ENCODE data around the gene FMN1.

Gene FMN1

DNA sequence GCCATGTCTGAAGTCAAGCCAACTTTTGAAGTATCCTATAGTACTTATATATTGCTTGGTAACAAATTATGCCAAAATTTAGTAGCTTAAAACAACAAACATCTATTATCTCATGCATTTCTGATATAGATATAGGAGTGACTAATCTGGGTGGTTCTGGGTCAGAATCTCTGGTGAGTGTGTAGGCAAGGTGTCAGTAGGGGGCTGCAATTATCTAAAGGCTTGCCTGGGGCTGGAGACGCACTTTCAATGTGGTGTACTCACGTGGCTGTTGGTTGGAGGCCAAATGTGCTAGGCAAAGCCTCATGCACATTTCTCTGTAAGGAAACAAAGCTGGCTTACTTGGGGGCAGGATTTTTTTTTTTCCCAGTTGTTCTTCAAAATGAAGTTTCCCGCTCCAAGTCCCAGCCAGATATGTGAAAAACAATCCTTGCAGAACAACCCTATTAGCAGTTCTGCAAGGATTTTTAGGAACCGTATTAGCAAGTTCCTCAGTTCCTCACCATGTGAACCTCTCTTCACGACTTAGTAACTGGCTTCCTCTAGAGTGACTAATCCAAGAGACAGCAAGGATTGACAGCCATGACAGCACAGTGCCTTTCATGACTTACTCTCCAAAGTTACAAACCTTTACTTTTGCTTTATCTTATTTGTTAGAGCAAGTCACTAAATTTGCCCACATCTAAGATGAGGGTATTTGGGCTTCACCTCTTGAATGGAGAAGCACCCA, 450.9 kb downstream of the FMN1 start:
- no peak for DNase-seq (ENCODE audit: extremely low spot score)
- TF ChIP-seq FOXM1 (IDR thresholded peaks at IDR 0.05; ENCODE audit: borderline replicate concordance) (no peak), BHLHE40 (IDR thresholded peaks at IDR 0.05; ENCODE audit: borderline replicate concordance) (no peak), NFRKB (IDR thresholded peaks at IDR 0.05) (no peak), ELF4 (IDR thresholded peaks at IDR 0.05) (no peak), HDGF (IDR thresholded peaks at IDR 0.05; ENCODE audit: borderline replicate concordance) (no peak), CTBP1 (IDR thresholded peaks at IDR 0.05; ENCODE audit: borderline replicate concordance) (no peak), ARNT (IDR thresholded peaks at IDR 0.05) (no peak), SP1 (IDR thresholded peaks at IDR 0.05) (no peak), FOXK2 (IDR thresholded peaks at IDR 0.05) (no peak), TARDBP (IDR thresholded peaks at IDR 0.05) (no peak), FOXA1 (IDR thresholded peaks at IDR 0.05) (no peak), LEF1 (IDR thresholded peaks at IDR 0.05; ENCODE audit: borderline replicate concordance) (no peak)
- TF ChIP-seq, protein P1, sequence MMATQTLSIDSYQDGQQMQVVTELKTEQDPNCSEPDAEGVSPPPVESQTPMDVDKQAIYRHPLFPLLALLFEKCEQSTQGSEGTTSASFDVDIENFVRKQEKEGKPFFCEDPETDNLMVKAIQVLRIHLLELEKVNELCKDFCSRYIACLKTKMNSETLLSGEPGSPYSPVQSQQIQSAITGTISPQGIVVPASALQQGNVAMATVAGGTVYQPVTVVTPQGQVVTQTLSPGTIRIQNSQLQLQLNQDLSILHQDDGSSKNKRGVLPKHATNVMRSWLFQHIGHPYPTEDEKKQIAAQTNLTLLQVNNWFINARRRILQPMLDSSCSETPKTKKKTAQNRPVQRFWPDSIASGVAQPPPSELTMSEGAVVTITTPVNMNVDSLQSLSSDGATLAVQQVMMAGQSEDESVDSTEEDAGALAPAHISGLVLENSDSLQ (IDR thresholded peaks at IDR 0.05), result no peak
- CTCF ChIA-PET, result interaction anchor here (0.6 kb wide), 1 partner anchor 20 kb away, joined by 3 read pairs; no protein-coding TSS in a partner anchor
- POLR2A ChIA-PET, result no interaction called here

DNA sequence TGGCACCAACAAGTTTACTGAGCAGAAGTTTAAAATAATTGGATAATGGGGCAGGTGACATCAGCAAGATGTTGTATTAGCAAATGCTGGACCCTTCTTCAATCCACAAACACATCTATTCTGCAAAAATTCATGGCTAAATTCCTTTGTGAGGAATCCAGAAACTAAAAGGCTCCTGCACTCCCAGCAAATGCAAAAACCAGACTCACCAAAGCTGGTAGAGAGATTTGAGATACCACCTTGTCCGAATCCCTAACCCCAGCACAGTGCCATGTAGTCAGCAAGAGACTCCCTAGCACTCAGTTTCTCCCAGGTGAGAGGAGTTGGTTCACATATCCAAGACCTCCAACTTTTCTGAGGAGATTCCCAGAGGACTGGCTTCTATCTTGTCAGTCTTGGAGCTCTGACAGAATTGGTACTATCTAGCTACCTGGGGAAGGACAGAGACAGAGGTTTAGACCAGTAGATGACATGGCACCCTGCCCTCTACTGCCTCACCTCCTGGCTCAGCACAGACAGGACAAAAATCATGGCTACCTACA, 454.9 kb downstream of the FMN1 start:
- DNase-seq (ENCODE audit: extremely low spot score), result no peak
- TF ChIP-seq FOXA1 (IDR thresholded peaks at IDR 0.05) (no peak), ARNT (IDR thresholded peaks at IDR 0.05) (no peak), FOXM1 (IDR thresholded peaks at IDR 0.05; ENCODE audit: borderline replicate concordance) (no peak), ELF4 (IDR thresholded peaks at IDR 0.05) (no peak), SP1 (IDR thresholded peaks at IDR 0.05) (no peak), CTBP1 (IDR thresholded peaks at IDR 0.05; ENCODE audit: borderline replicate concordance) (no peak), BHLHE40 (IDR thresholded peaks at IDR 0.05; ENCODE audit: borderline replicate concordance) (no peak), SUZ12 (IDR thresholded peaks at IDR 0.05) (no peak), LEF1 (IDR thresholded peaks at IDR 0.05; ENCODE audit: borderline replicate concordance) (no peak), L3MBTL2 (conservative IDR thresholded peaks at IDR 0.05) (no peak), ZNF384 (IDR thresholded peaks at IDR 0.05) (no peak), TARDBP (IDR thresholded peaks at IDR 0.05) (no peak), FOXK2 (IDR thresholded peaks at IDR 0.05) (no peak), NFRKB (IDR thresholded peaks at IDR 0.05) (no peak), HDGF (IDR thresholded peaks at IDR 0.05; ENCODE audit: borderline replicate concordance) (no peak)
- TF ChIP-seq, protein P1 (IDR thresholded peaks at IDR 0.05), result no peak
- POLR2A ChIA-PET, result no interaction called here
- CTCF ChIA-PET, result no interaction called here

DNA sequence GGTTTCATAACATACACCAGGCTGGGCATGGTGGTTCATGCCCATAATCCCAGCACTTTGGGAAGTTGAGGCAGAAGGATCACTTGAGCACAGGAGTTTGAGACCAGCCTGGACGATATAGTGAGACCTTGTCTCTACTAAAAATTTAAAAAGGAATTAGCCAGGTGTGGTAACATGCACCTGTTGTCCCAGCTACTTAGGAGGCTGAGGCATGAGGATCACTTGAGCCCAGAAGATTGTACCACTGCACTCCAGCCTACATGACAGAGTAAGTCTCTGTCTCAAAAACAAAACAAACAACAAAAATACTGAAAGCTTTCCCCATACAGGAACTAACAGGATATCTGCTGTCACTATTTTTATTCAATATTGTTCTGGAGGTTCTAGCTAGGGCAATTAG, 455.8 kb downstream of the FMN1 start:
- no peak for TF ChIP-seq FOXM1 (IDR thresholded peaks at IDR 0.05; ENCODE audit: borderline replicate concordance)
- TF ChIP-seq BHLHE40 (IDR thresholded peaks at IDR 0.05; ENCODE audit: borderline replicate concordance), result no peak
- TF ChIP-seq SP1 (IDR thresholded peaks at IDR 0.05), result no peak
- TF ChIP-seq, protein P1 (IDR thresholded peaks at IDR 0.05), result no peak
- no peak for TF ChIP-seq LEF1 (IDR thresholded peaks at IDR 0.05; ENCODE audit: borderline replicate concordance)
- TF ChIP-seq TARDBP (IDR thresholded peaks at IDR 0.05), result no peak
- TF ChIP-seq ELF4 (IDR thresholded peaks at IDR 0.05), result no peak
- TF ChIP-seq ZNF384 (IDR thresholded peaks at IDR 0.05), result no peak
- ChIA-PET CTCF (no interaction called here), POLR2A (no interaction called here)
- no peak for DNase-seq (ENCODE audit: extremely low spot score)

DNA sequence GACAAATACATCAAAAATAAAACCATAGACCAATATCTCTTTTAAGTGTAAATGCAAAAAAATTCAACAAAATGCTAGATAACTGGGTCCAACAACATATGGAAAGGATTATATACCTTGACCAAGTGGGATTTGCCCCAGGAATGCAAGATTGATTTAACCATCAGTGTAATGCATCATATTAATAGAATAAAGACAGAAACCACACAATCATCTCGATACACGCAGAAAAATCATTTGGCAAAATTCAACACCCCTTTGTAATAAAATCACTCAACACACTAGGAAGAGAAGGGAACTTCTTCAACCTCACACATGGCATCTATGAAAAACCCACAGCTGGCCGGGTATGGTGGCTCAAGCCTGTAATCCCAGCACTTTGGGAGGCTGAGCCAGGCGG, 457.2 kb downstream of the FMN1 start:
- POLR2A ChIA-PET, result no interaction called here
- TF ChIP-seq TARDBP (IDR thresholded peaks at IDR 0.05) (no peak), ELF4 (IDR thresholded peaks at IDR 0.05) (no peak), BHLHE40 (IDR thresholded peaks at IDR 0.05; ENCODE audit: borderline replicate concordance) (no peak), SUZ12 (IDR thresholded peaks at IDR 0.05) (no peak), FOXM1 (IDR thresholded peaks at IDR 0.05; ENCODE audit: borderline replicate concordance) (no peak), FOXA1 (IDR thresholded peaks at IDR 0.05) (no peak), HDGF (IDR thresholded peaks at IDR 0.05; ENCODE audit: borderline replicate concordance) (no peak), L3MBTL2 (conservative IDR thresholded peaks at IDR 0.05) (no peak), ARNT (IDR thresholded peaks at IDR 0.05) (no peak), FOXK2 (IDR thresholded peaks at IDR 0.05) (no peak), ZNF384 (IDR thresholded peaks at IDR 0.05) (no peak), NFRKB (IDR thresholded peaks at IDR 0.05) (no peak), CTBP1 (IDR thresholded peaks at IDR 0.05; ENCODE audit: borderline replicate concordance) (no peak), LEF1 (IDR thresholded peaks at IDR 0.05; ENCODE audit: borderline replicate concordance) (no peak), SP1 (IDR thresholded peaks at IDR 0.05) (no peak)
- TF ChIP-seq, protein P1 (IDR thresholded peaks at IDR 0.05), result no peak
- CTCF ChIA-PET, result no interaction called here
- no peak for DNase-seq (ENCODE audit: extremely low spot score)

DNA sequence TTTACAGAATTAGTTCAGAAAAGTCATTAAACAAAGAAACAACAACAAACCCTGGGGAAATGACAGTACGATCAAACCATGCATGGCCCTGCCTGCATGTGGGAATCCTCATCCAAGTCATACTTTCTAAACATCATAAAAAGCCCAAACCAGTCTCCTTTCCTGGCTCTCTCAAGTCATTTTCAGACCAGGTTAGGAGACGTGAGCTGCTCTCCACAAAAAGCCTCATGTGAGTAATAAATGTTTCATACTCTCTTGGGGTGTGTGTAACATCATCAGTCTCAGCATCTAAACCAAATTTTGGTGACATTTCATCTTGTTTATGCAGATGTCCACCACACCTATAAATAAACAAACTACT, 457.8 kb downstream of the FMN1 start:
- ChIA-PET CTCF (no interaction called here), POLR2A (no interaction called here)
- no peak for DNase-seq (ENCODE audit: extremely low spot score)
- TF ChIP-seq HDGF (IDR thresholded peaks at IDR 0.05; ENCODE audit: borderline replicate concordance) (no peak), FOXA1 (IDR thresholded peaks at IDR 0.05) (no peak), FOXM1 (IDR thresholded peaks at IDR 0.05; ENCODE audit: borderline replicate concordance) (no peak), SUZ12 (IDR thresholded peaks at IDR 0.05) (no peak), LEF1 (IDR thresholded peaks at IDR 0.05; ENCODE audit: borderline replicate concordance) (no peak), ELF4 (IDR thresholded peaks at IDR 0.05) (no peak), SP1 (IDR thresholded peaks at IDR 0.05) (no peak), NFRKB (IDR thresholded peaks at IDR 0.05) (no peak), FOXK2 (IDR thresholded peaks at IDR 0.05) (no peak), TARDBP (IDR thresholded peaks at IDR 0.05) (no peak), CTBP1 (IDR thresholded peaks at IDR 0.05; ENCODE audit: borderline replicate concordance) (no peak), ARNT (IDR thresholded peaks at IDR 0.05) (no peak), BHLHE40 (IDR thresholded peaks at IDR 0.05; ENCODE audit: borderline replicate concordance) (no peak), L3MBTL2 (conservative IDR thresholded peaks at IDR 0.05) (no peak)
- TF ChIP-seq, protein P1 (IDR thresholded peaks at IDR 0.05), result no peak

Data from HEK293T (cell line).